ENCODE measurements around the gene CPSF4.

CPSF4 gene

DNA sequence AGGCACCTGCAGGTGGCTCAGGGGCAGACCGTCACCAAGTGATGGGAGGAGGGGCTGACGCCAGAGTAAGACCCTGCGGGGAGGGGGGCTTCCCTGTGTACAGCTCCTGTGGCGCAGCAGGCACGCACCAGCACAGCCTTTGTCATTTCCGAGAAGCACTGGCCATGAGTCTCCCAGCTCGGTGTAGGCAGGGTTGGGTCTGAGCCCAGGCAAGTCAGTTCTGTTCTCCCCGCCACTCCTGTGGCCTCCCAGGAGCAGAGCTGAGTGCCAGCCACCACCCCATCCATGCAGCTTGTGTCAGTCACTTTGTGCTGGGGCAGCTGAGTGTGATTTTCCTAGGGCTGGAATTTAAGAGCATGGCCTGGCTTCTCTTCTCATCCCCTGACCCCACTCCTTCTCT lies 13.2 kb downstream of the CPSF4 start:
- DNase-seq (ENCODE audit: low spot score): no peak
- TF ChIP-seq, protein P1, sequence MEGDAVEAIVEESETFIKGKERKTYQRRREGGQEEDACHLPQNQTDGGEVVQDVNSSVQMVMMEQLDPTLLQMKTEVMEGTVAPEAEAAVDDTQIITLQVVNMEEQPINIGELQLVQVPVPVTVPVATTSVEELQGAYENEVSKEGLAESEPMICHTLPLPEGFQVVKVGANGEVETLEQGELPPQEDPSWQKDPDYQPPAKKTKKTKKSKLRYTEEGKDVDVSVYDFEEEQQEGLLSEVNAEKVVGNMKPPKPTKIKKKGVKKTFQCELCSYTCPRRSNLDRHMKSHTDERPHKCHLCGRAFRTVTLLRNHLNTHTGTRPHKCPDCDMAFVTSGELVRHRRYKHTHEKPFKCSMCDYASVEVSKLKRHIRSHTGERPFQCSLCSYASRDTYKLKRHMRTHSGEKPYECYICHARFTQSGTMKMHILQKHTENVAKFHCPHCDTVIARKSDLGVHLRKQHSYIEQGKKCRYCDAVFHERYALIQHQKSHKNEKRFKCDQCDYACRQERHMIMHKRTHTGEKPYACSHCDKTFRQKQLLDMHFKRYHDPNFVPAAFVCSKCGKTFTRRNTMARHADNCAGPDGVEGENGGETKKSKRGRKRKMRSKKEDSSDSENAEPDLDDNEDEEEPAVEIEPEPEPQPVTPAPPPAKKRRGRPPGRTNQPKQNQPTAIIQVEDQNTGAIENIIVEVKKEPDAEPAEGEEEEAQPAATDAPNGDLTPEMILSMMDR (IDR thresholded peaks at IDR 0.05; ENCODE audit: extremely low read depth, missing control alignments): no peak

DNA sequence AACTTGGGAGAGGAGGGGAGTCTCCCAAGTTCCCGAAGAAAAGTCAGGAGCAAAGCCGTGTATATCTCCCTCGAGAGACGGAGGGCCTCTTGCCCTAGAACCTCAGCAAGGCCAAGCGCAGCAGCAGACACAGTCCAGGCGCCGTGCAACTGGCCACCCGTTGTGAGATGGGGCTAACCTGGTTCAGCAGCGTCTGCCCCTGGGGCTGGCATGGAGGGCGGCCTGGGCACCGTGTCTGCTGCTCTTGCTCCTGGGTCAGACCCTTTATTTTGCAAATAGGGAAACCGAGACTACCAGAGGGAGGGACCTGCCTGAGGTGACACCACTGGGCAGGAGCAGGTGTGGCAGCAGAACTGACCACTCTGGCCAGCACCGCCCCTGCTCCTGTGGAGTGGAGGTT lies 13.8 kb downstream of the CPSF4 start:
- TF ChIP-seq, protein P1 (IDR thresholded peaks at IDR 0.05; ENCODE audit: extremely low read depth, missing control alignments): no peak
- no peak for DNase-seq (ENCODE audit: low spot score)

DNA sequence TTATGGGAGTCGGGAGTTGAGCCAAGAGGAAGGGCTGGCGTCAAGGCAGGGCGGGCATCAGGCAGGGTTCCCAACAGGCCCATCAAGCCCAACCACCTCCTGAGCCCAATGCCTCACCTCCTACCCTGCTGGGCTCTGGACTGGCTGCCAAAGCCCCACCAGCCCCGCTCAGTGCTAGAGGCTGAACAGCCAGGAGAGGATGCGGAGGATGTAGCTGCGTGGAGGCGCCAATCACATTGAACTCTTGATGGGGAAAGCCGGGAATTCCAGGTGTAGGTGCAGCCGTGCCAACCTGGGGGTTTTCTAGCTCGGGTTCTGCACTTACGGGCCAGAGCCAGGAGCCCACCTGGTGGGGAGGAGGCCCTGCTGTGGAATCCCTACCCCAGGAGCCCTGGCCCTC lies 14.4 kb downstream of the CPSF4 start:
- no peak for DNase-seq (ENCODE audit: low spot score)
- TF ChIP-seq, protein P1 (IDR thresholded peaks at IDR 0.05; ENCODE audit: extremely low read depth, missing control alignments): no peak

DNA sequence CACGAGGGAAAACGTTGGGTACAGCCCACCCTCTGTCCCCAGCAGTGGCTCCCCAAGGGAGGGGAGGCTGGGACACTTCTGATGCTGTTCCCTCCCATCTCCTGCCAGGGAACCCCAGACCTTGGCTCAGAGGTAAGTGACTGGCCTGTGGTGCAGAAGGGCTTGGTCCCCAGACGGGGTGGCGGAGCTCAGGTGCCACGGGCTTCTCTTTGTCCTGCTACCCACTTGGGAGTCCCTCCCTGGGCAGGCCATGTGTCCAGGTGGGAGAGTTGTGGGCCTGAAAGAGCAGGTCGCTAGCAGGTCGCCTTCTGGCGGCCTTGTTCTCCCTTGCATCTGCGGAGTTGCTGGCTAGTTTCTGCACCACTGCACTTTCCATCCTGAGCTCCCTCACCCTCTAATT lies 17.1 kb downstream of the CPSF4 start:
- DNase-seq (ENCODE audit: low spot score): no peak
- TF ChIP-seq, protein P1 (IDR thresholded peaks at IDR 0.05; ENCODE audit: extremely low read depth, missing control alignments): no peak

DNA sequence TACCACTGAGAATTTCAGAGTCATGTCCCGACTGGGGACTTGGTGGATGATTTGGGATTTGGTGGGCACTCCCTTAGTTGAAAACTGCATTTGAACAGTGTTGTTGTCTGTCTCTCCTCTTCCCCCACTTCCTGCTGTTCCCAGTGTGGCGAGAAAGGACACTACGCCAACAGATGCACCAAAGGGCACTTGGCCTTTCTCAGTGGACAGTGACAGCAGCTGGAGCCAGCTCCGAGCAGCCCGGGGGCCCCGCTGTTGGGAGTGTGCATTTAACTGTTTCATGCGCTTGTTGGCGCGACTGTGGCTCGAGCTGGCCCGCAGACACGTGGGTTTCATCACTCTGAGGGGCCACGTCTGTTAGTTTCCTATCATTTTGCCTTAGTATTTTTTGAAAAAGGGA lies 17.5 kb downstream of the CPSF4 start:
- DNase-seq (ENCODE audit: low spot score): no peak
- TF ChIP-seq, protein P1 (IDR thresholded peaks at IDR 0.05; ENCODE audit: extremely low read depth, missing control alignments): no peak

DNA sequence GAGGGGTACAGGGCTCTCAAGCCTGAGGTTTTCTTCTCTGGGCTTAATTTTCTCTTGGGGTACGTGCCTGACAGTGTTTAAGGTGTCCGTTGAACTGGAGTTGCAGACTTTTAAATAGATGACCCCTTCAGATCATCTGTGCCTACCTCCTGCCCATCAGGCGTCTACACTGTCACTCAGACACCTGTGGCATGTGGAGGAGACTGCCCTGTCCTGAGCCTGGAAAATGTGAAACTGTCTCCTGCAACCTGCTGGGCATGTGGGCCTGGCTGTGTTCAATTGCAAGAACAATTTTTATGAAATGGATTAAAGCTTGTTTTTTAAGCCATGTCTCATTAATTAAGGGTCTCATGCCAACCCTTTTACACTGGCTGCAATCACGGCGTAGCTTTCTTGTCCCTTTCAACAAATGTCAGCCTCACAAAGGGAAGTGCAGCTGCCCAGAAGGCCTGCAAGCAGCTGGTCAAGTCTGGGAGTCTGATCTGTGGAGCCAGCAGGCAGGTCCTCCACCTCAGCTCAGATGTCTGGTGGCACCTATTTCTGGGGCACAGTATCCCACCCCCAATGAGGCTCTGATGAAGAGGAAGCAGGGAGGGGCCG lies 18.4 kb downstream of the CPSF4 start:
- TF ChIP-seq, protein P1 (IDR thresholded peaks at IDR 0.05; ENCODE audit: extremely low read depth, missing control alignments): no peak

DNA sequence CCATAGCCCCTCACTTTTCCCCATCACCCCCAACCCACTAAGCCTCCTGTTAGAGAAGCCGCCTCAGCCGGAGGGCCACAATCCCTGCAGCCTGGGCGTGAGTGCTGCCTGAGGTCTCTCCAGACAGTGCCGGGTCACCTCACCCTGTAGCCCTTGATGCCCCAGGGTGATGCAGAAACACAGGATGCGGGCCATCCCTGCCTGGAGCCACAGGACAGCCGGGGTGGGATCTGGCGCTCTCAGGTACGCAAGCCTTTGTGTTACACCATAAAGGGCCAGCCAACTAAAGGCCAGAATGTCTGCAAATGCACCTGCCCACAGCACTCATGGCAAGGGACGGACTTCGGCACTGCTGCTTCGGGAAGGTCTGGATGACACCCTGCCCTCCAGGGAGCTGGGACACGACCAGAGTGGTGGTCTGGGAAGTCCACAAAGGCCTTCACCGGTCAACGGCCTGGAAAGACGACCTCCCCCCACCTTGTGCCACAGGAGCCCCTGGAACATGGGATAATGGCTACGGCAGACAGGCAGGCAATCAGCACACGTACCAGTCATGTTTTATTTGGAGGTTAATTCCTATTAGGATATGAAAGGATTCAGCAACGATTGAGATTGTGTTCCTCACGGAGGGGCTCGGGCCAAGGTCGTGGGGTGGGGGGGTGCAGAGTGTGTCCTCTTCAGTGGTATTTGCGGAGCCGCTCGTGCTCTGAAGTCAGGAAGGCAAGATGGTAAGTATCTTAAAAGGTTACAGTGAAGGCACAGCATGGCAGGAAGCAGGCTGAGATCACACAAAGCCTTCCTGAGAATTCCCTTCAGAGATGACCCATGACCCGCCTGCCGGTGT lies 19.1 kb downstream of the CPSF4 start:
- TF ChIP-seq, protein P1 (IDR thresholded peaks at IDR 0.05; ENCODE audit: extremely low read depth, missing control alignments): no peak
- DNase-seq (ENCODE audit: low spot score): no peak

More for the DNA sequence above, 18.4 kb downstream of the CPSF4 start:
- DNase-seq (ENCODE audit: low spot score): no peak
